Cerebellar cortex (tissue), 1 donor: ENCODE measurements around the gene PAFAH1B2.

Experiments
- DNase-seq: peaks from one replicate; pipeline ENCODE4 v3.0.0-alpha.2; 2015; ENCODE audit warnings: low spot score

The PAFAH1B2 gene

GRCh38 chr11:117220999-117221774 is 77.1 kb downstream of the PAFAH1B2 start:
- no peak for DNase-seq

GRCh38 chr11:117221775-117222517 is 77.9 kb downstream of the PAFAH1B2 start:
- DNase-seq = no peak

GRCh38 chr11:117222991-117223740 is 79.1 kb downstream of the PAFAH1B2 start:
- no peak for DNase-seq

- DNase-seq = no peak
Observed at GRCh38 chr11:117223741-117224689, 79.9 kb downstream of the PAFAH1B2 start.

GRCh38 chr11:117225553-117226170 is 81.6 kb downstream of the PAFAH1B2 start:
- DNase-seq = no peak
